Loucy (cell line): ENCODE data around the gene CBX4.

Experiments
- CTCF ChIP-seq: fragments of 200-600 bp; sonication (generic); conservative IDR thresholded peaks from 2 replicates; pipeline ENCODE4 v1.5.1; 2014; ENCODE audit warnings: mild to moderate bottlenecking, antibody characterized with exemption, low read length
- EZH2phosphoT487 ChIP-seq: fragments of 200-600 bp; IDR thresholded peaks from 2 replicates; pipeline ENCODE4 v1.6.1; 2018; ENCODE audit warnings: antibody characterized with exemption, mild to moderate bottlenecking, moderate library complexity, borderline replicate concordance

DNA sequence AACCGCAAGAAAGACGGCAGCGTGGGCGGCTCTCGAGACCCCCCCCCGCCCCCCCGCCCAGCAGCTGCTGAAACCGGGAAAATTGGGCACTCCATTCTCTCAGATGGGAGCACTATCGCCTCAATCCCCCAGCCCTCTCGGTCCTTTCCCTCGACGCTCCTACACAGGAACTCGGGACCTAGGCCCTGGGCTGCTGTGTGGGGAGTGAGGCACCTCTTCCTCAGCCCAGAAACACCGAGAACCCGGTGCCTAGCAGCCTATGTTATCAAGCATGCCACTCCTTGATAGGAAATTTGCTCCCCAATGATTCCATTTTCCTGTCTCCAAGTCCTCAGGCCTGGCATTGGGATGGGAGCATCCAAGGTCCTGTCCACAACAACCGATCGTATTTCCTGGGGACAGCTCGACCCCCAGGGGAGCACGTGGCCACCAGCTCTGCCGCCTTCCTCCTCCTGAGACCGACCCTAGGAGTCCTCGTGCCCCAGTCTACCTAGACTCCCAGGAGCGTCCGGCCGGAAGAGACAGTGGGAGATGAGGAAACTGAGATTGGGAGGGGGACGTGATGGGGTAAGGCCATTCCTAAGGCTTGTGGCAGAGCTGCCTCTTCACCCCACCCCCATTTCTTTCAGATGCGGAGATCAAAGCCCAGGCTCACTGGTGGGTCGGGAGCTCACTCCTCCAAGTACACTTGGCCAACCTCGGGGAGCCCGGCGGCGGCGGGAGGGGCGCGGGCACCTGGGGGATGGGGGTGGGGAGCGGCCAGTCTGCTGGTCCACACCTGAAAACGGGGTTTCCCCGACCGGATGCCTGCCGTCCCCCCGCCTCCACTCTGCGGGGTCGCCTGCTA is 24.9 kb downstream of the CBX4 start:
- TF ChIP-seq CTCF = no peak
- TF ChIP-seq EZH2phosphoT487 = no peak
